Measurements from ENCODE around the gene NFE2L2. TPM values are rescaled to one million over a fixed set of nuclear protein-coding genes. Genes with fewer than 3 reads are reported as not detected.
"Not testable (repeated sequence)": the region's sequence is repeated elsewhere in the genome, so short reads cannot be mapped to it uniquely, and the experiment has no call there.

Gene NFE2L2
- total RNA-seq, 1 donor from 2014 or later, result 89.3 TPM

DNA sequence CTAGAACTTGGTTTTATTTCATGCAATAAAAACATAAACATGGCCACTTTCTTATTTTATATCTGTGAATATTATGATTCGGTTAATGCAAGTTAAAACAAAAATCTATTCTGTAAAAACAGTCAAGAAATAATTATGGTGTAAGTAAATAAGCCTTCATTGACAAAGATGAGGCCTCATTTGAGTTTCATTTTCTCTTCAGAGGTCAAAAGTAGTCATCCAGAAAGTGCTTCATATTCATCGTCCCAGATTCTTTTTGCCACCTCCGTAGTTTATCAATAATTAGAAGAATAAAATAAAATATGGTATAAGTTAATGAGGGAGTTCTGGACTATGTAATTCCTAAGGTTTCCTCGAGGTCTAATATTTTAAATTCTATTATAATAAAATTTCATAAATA is 71.3 kb downstream of the NFE2L2 start:
- Mint-ChIP-seq H3K27me3 (no peaks in the 10 kb centered on the region), H3K4me1 (no peaks in the 10 kb centered on the region)

DNA sequence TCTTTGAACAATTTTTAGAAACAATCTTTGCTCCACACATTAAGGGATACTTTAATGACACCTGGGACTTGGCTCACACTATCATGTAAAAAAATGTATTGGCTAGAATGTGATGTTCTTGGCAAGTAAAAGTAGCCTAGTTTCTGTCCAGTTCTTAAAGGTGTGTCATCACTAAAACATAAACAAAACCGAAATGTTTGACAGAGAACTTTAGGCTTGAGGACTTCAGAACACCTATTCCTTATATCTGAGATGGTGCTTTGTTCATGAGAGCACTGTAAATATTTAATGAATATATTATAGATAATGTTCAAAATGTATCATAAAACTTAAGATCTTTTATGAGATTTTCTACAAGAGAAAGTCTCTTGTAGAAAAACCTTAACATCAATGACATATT is 71.7 kb downstream of the NFE2L2 start:
- Mint-ChIP-seq H3K27ac (no peak overlapping the region), H3K36me3 (ENCODE audit: low read depth) (no peaks in the 10 kb centered on the region), H3K27me3 (no peaks in the 10 kb centered on the region), H3K4me3 (no peak overlapping the region), H3K4me1 (no peaks in the 10 kb centered on the region), H3K9me3 (no peaks in the 10 kb centered on the region)
- CTCF ChIA-PET, result no interaction called here
- no peak for ATAC-seq (ENCODE audit: low read depth)
- TF ChIP-seq CTCF (IDR thresholded peaks at IDR 0.05), result no peak
- POLR2A ChIA-PET, result no interaction called here
- no peak for DNase-seq
- intact Hi-C loops (cut with micrococcal nuclease), result no loop called here

More for the DNA sequence above, 71.3 kb downstream of the NFE2L2 start:
- ChIA-PET CTCF (no interaction called here), POLR2A (no interaction called here)
- DNase-seq, result no peak
- TF ChIP-seq CTCF (IDR thresholded peaks at IDR 0.05), result no peak
- intact Hi-C loops (cut with micrococcal nuclease), result no loop called here
- Mint-ChIP-seq H3K9me3 (no peaks in the 10 kb centered on the region), H3K36me3 (ENCODE audit: low read depth) (no peaks in the 10 kb centered on the region), H3K4me3 (no peak overlapping the region), H3K27ac (no peak overlapping the region)
- no peak for ATAC-seq (ENCODE audit: low read depth)

- CTCF ChIA-PET, result no interaction called here
- Mint-ChIP-seq H3K27me3 (no peaks in the 10 kb centered on the region), H3K27ac (no peak overlapping the region), H3K9me3 (no peaks in the 10 kb centered on the region), H3K4me1 (no peaks in the 10 kb centered on the region), H3K36me3 (ENCODE audit: low read depth) (no peaks in the 10 kb centered on the region), H3K4me3 (no peak overlapping the region)
- intact Hi-C loops (cut with micrococcal nuclease), result no loop called here
- DNase-seq, result no peak
- POLR2A ChIA-PET, result no interaction called here
- TF ChIP-seq CTCF (IDR thresholded peaks at IDR 0.05), result no peak
- ATAC-seq (ENCODE audit: low read depth), result no peak
These were observed 73.6 kb downstream of the NFE2L2 start for GRCh38 chr2:177190941-177191340.

DNA sequence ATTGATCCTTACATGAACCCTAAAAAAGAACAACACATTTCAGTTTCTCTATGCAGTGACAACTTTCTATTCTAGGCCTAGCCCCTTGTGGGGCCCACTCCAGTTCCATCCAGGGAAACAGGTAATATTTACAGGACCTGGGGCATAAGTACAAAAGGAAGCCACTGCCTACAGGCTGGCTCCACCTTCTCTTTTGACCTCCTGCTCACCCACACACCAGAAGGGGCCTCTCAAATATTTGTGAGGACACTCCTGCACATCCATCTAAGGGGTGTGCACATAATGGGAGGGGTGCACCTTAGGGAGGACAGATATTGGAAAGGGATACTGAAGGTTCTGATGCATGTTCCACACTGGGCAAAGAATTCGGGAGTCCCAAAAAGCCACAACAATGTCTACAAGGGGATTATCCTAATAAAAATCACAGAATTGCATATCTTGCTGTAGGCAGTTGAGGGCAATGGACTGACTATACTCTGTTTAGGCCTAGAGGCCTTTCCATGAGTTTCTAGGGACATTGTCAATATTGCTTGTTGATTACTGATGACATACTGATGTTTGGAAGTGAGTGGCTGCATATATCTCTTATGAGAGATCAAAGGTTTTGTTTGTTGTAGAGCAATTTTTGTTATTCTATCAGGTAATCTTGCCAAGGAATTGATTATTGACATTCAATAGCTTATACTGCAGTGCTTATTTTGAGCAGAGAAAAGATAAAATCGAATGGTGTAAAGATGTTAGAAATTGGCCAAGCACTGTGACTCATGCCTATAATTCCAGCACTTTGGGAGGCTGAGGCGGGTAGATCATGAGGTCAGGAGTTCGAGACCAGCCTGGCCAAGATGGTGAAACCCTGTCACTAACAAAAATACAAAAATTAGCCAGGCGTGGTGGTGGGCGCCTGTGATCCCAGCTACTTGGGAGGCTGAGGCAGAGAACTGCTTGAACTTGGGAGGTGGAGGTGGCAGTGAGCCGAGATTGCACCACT is 75.8 kb downstream of the NFE2L2 start:
- no peak overlapping the region for H3K4me3 Mint-ChIP-seq
- no peaks in the 10 kb centered on the region for H3K4me1 Mint-ChIP-seq
- DNase-seq (no peak), ATAC-seq (ENCODE audit: low read depth) (no peak)
- TF ChIP-seq CTCF (IDR thresholded peaks at IDR 0.05), result no peak
- no peak overlapping the region for H3K27ac Mint-ChIP-seq
- ChIA-PET CTCF (no interaction called here), POLR2A (interaction anchor here (0.7 kb wide), 1 partner anchor 16 kb away, joined by 5 read pairs; no protein-coding TSS in a partner anchor)
- no peaks in the 10 kb centered on the region for H3K27me3 Mint-ChIP-seq
- H3K9me3 Mint-ChIP-seq, result no peaks in the 10 kb centered on the region
- no peaks in the 10 kb centered on the region for H3K36me3 Mint-ChIP-seq (ENCODE audit: low read depth)
- intact Hi-C loops (cut with micrococcal nuclease), result no loop called here

DNA sequence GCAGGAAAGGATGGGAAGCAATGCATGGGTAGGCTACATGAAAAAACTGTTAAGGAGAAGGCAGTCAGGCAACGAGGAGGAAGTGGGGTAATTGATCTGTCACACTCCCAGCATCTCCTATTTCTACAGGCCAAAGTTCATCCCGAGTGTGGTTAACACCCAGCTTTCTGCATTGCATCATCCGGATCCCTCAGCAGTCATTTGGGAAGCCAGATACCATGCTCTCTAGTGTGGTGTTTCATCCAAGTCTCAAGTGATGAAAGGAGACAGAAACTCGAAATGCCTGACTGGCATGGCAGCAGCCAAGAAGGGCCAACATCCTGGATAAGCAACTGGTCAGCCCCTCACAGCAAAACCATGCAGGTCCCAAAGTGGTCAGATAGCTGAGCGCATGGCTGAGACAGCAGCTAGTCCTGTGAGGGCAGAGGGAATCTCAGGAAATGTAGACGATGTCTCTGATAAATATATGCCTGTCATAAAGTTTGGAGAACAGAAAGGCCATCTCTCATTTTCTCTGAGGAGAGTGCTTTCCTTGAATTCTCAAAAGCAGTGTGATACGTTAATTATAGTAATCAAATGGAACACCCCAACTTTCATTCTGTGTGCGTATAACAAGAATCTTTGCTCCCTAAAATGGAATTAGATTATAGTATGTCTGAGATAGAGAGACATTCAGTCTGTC is 76.8 kb downstream of the NFE2L2 start:
- ATAC-seq (ENCODE audit: low read depth), result no peak
- intact Hi-C loops (cut with micrococcal nuclease), result no loop called here
- H3K36me3 Mint-ChIP-seq (ENCODE audit: low read depth), result no peaks in the 10 kb centered on the region
- no peaks in the 10 kb centered on the region for H3K27me3 Mint-ChIP-seq
- no peak for TF ChIP-seq CTCF (IDR thresholded peaks at IDR 0.05)
- no peak overlapping the region for H3K27ac Mint-ChIP-seq
- DNase-seq, result no peak
- CTCF ChIA-PET, result no interaction called here
- no peaks in the 10 kb centered on the region for H3K9me3 Mint-ChIP-seq
- POLR2A ChIA-PET, result no interaction called here
- no peak overlapping the region for H3K4me3 Mint-ChIP-seq
- no peaks in the 10 kb centered on the region for H3K4me1 Mint-ChIP-seq

DNA sequence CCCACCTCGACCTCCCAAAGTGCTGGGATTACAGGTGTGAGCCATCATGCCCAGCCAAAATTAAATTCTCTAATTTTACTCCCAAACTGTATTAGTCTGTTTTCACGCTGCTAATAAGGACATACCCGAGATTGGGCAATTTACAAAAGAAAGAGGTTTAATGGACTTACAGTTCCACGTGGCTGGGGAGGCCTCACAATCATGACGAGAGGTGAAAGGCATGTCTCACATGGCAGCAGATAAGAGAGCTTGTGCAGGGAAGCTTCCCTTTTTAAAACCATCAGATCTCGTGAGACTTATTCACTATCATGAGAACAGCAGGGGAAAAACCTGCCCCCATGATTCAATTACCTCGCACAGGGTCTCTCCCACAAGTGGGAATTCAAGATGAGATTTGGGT is 78.5 kb downstream of the NFE2L2 start:
- H3K27me3 Mint-ChIP-seq, H3K9me3 Mint-ChIP-seq, POLR2A ChIA-PET: not testable (repeated sequence)

More for the DNA sequence above, 78.5 kb downstream of the NFE2L2 start:
- H3K36me3 Mint-ChIP-seq (ENCODE audit: low read depth); CTCF ChIA-PET; ATAC-seq (ENCODE audit: low read depth); intact Hi-C loops (cut with micrococcal nuclease); H3K4me3 Mint-ChIP-seq; DNase-seq; H3K27ac Mint-ChIP-seq; H3K4me1 Mint-ChIP-seq: not testable (repeated sequence)
